Measurements from ENCODE around the gene TICAM2. TPM values are rescaled to one million over a fixed set of nuclear protein-coding genes. Genes with fewer than 3 reads are reported as not detected.

The TICAM2 gene
- total and polyA plus RNA-seq, 2 of the 8 experiments (the other 6 are each of a cell fraction or from before 2014, with no cell fraction given), result 0.02 TPM; not detected in 1

DNA sequence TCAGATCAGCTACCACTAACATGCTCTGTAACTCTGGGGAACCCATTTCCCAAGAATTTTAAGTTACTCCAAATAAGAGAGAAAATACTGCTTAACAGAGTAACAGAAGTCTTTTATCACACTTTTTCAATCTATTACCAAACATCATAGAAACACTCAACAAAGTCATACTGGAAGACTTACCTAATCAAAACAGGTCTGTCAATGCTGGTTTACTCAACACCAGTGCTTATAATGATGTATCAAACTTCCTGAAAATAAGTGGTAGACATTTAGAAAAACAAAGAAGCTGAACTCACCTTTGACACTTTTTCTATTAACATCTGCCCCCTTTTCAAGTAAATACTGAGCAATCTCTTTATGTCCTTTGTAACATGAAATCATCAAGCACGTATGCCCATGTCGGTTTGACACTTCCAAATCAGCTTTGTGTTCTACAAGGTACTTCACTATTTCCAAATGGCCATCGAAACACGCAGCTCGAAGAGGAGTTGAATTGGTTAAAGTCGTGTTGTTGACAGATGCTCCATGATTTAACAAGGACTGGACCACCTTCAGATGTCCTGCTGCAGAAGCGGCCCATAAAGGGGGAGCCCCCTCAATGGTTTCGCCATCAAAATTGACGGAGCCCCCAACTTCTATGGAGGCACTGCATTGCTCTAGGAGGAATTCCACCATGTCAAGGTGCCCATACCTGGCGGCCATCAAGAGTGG lies 59.5 kb downstream of the TICAM2 start:
- Histone ChIP-seq H3K27ac (ENCODE audit: low read depth, low read length) (no peak overlapping the region), H3K14ac (ENCODE audit: insufficient read length) (no peak overlapping the region), H2AFZ (ENCODE audit: low read length) (no peak overlapping the region), H4K5ac (ENCODE audit: insufficient read length, low read depth, low read length) (no peak overlapping the region), H3K18ac (ENCODE audit: extremely low read depth, low read length) (no peak overlapping the region), H3K4me2 (ENCODE audit: insufficient read depth in 1 of 2, low read depth in 2 of 2, low read length in 2 of 2) (peak overlapping the region; percentile 89 to 97), H3K27me3 (replicated peaks in 1 of 4; ENCODE audit: control insufficient read depth in 3 of 4, extremely low read depth in 1 of 4, insufficient read depth in 3 of 4, low read length in 3 of 4) (no peaks in the 10 kb centered on the region), H2BK12ac (ENCODE audit: low read depth, low read length) (no peak overlapping the region), H2BK5ac (ENCODE audit: low read depth, low read length) (no peak overlapping the region), H2BK15ac (ENCODE audit: low read length) (no peak overlapping the region), H3K36me3 (ENCODE audit: control insufficient read depth in 2 of 4, insufficient read depth in 4 of 4, low read length in 3 of 4) (peaks cover 0 to 31% (median 2%) of the 10 kb centered on the region in 4 experiments; a peak in 3 of 8 replicates), H3K9ac (replicated peaks in 1 of 4; ENCODE audit: extremely low read depth in 1 of 4, low read depth in 3 of 4, low read length in 3 of 4) (peak overlapping the region in 3 of 4 experiments; percentile 35 to 96 (median 43); a peak in 4 of 7 replicates), H3K9me3 (ENCODE audit: insufficient read depth in 2 of 2, low read depth in 1 of 2, low read length in 1 of 2) (peaks cover 9 to 15% of the 10 kb centered on the region in 2 experiments), H3K79me2 (ENCODE audit: control insufficient read depth in 1 of 2, insufficient read depth in 2 of 2, low read length in 2 of 2) (peaks cover 14 to 63% of the 10 kb centered on the region in 2 experiments), H3K23me2 (ENCODE audit: low read depth, low read length) (peaks cover 6% of the 10 kb centered on the region), H3K56ac (replicated peaks; ENCODE audit: insufficient read length, low read depth, low read length) (no peak overlapping the region), H3K4me3 (ENCODE audit: extremely low read depth in 1 of 4, insufficient read depth in 2 of 4, low read depth in 3 of 4, low read length in 4 of 4) (peak overlapping the region; percentile 81 to 97 (median 90); a peak in 7 of 8 replicates), H4K91ac (replicated peaks; ENCODE audit: insufficient read length, low read length) (no peak overlapping the region), H2BK20ac (ENCODE audit: low read length) (no peak overlapping the region), H4K8ac (ENCODE audit: extremely low read depth, insufficient read depth, low read length) (peak overlapping the region; percentile 58; the same call in 1 of the 2 replicates), H3K23ac (ENCODE audit: insufficient read length) (no peak overlapping the region), H3K79me1 (ENCODE audit: low read depth, low read length) (peaks cover 2% of the 10 kb centered on the region; the same call in 1 of the 2 replicates), H4K20me1 (replicated peaks in 1 of 2; ENCODE audit: control insufficient read depth in 1 of 2, insufficient read depth in 2 of 2, low read length in 2 of 2) (peaks cover 8 to 20% of the 10 kb centered on the region in 2 experiments), H2AK5ac (ENCODE audit: low read depth, low read length) (no peak overlapping the region), H3K4me1 (replicated peaks in 1 of 4; ENCODE audit: control insufficient read depth in 3 of 4, insufficient read depth in 4 of 4, low read length in 3 of 4) (peaks cover 0 to 7% (median 2%) of the 10 kb centered on the region in 4 experiments; a peak in 5 of 7 replicates), H2BK120ac (replicated peaks; ENCODE audit: low read depth, low read length) (no peak overlapping the region), H3K4ac (replicated peaks; ENCODE audit: insufficient read length, low read depth, low read length) (no peak overlapping the region)
- ChIA-PET POLR2A (ENCODE audit: partially characterized antibody) (interaction anchor here (0.6 to 3.2 kb wide), 8 partner anchors 12 to 247 kb away, joined by 3 to 18 read pairs (median 4); partner anchors contain the start of gene CCDC112), CTCF (ENCODE audit: partially characterized antibody) (interaction anchor here (0.8 to 1.2 kb wide), 3 partner anchors 8 to 305 kb away, joined by 3 read pairs; no protein-coding TSS in a partner anchor)
- FAIRE-seq, result no peak
- TF ChIP-seq YY1 (IDR thresholded peaks at IDR 0.05; ENCODE audit: low read depth, low read length) (0 out of 2 replicates have a peak, but pooled peaks have one; percentile 46), FOSL1 (IDR thresholded peaks at IDR 0.05; ENCODE audit: insufficient read depth, low read depth, low read length) (no peak)
- 81% methylated on average over 10 of the region's 10 CpGs; no CpG with 5 or more reads in 1 of the 2 experiments for WGBS, 2 experiments (ENCODE audit: extremely low coverage in 1 of 2, insufficient coverage in 1 of 2, insufficient read length in 1 of 2, insufficient replicate concordance in 2 of 2, low coverage in 1 of 2, low lambda C conversion rate in 2 of 2, missing lambda C conversion rate in 1 of 2)
- no peak for DNase-seq (ENCODE audit: low read depth in 1 of 2, low spot score in 2 of 2)

Data from H1 (cell line).